HG03045 (cell line): ENCODE measurements around the gene SERPINB1.

ENCODE experiments used
- ATAC-seq: cut with Tn5 transposase; IDR thresholded peaks from one replicate; pipeline ENCODE4 v1.9.1; 2021; ENCODE audit warnings: mild to moderate bottlenecking, moderate library complexity; ENCODE audit not compliant: unreplicated experiment

SERPINB1 gene

DNA sequence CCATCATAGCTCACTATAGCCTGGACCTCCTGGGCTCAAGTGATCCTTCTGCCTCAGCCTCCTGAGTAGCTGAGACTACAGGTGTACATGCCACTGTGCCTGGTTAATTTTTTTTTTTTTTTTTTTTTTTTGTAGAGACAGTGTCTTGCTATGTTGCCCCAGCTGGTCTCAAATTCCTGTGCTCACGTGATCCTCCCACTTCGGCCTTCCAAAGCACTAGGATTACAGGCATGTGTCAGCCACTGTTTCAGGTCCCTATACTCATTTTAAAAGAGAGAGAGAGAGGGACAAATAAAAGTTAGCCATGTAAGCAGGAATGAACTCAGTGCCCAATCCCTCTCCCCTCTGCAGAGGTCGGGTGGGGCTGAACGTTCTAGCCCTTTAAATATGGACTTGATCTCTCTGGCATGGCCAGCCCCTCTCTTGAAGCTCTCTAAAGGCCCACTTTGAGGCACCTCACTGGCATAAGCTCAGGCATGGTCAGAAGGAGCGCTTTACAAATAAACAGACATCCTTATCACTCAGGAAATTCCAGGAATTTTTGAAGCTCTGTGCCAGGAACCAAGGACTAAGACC lies 9.0 kb upstream of the SERPINB1 start:
- no peak for ATAC-seq

GRCh38 chr6:2848851-2849250 lies 7.2 kb upstream of the SERPINB1 start:
- ATAC-seq = no peak

- ATAC-seq = no peak
Measured at GRCh38 chr6:2845880-2846208, 4.2 kb upstream of the SERPINB1 start.

DNA sequence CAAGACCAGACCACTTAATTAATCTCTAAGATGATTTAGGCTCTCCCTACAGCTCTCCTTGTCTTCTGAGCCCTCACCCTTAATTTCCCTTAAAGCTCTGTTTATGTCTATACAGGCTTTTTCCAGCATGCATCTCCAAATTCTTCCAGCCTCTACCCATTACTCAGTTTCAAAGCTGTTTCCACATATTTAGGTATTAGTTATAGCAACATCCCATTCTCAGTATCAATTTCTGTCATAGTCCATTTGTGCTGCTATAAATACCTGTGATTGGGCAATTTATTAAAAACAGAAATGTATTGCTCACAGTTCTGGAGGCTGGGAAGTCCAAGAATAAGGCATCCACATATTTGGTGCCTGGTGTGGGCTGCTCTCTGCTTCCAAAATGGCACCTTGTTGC lies 2.3 kb upstream of the SERPINB1 start:
- no peak for ATAC-seq

DNA sequence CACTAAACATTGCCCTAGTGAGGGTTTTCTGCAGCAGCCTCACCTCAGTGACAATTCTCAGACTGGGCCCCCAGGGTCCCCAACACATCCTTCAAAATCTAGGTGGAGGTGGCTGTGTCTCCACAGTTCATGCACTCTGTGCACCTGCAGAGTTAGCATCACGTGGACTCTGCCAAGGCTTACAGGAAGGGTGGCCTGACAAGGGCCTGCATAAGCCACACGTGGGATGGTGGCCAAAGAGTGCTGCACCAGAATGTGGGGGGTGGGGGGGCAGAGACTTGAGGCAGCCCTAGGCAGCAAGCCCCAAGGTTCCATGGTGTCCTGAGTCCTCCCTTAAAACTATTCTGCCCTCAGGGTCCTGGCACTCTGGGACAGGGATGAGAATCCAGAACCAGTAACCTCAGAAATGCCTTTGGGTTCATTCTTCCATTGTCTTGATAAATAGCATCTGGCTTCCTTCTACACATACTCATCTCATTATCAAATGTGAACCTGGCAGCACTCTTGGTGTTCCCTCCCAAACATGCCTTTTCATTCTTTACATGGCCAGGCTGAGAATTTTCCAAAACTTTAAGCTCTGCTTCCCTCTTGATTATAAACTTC lies 1.6 kb upstream of the SERPINB1 start:
- ATAC-seq = no peak

DNA sequence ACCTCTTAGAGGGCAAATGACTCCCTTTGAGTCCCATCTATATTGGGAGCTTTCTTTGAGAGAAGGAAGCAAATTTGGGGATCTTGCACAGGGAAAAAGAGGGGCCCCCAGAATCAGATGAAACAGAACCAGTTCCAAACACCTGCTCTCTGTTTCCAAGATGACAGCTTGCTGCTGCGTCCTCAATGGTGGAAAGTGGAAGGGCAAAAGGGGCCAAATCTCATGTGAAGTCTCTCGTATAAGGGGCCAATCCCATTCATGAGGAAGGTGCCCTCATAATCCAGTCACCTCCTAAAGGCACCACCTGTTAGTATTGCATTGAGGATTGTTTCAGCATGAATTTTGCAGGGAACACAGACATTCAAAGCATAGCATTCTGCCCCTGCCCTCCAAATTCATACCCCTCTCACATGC lies 483 bp upstream of the SERPINB1 start:
- ATAC-seq = no peak

GRCh38 chr6:2840749-2841061 lies 958 bp downstream of the SERPINB1 start:
- no peak for ATAC-seq

DNA sequence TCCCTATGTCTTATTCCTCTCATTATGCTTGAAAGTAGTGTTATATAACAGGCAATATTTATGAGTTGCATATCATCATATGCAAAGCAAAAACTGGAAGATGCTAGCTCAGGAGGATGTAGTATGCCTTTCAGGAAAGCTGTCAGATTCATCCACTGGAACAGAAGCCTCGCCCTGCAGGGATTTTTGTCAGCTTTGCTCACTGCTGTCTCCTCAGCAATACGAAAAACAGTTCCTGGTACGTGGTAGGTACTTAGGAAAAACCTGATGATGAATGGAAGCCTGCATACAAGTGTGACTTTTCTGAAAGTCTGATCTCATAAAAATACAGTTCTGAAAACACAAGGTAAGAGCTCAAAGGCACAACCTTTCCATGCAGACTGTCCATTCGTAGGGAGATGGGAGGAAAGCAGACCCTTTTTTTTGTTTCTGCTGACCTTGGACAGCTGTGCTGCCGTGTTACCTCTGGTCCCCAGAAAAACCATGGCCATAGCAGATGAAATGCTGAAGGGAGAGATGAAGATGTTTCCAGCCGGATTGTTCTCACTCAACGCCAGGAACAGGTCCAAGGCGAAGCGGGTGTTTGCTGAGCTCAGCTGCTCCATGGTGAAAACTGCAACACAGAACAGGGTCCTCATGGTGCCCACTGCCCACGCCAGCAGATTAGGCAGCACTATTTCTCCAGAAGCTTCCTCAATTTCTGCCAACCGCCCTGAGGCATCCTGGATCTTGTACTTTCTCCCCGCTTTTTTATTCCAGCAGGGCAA lies 1.5 kb downstream of the SERPINB1 start:
- ATAC-seq = no peak

DNA sequence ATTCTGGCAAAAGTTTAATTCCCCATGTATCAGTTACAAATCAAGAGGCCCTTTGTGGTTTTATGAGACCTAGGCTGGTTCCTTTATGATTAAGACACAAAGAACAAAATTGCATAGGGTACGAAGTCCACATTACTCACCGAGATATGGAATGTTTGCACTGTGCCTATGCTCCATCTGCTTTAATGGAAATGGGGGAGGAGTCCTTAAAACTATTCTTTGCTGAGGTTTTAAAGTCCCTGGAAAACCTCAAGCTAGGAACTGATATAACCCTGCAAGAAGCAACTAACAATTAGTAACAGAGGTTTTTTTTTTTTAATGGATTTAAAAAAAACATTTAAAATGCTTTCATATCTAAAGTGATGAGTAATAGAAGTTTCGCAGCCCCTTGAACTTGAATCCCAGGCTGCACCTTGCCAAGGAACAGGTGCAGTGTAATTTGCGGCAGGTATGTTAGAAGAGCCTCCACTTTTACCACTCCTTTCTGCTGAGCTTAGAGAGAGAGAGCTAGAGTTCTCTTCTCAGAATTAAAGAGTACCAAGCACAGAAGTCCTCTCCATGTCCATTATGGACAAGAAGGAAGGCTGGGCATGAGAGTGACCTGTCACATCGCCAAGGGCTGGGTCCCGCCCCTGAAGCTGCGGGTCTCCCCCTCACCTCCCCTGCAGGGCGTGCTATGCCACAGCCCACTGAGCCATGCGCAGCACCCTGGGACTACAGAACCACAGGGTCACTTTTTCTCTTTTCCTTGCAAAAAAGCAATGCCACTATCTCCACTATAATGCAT lies 2.3 kb downstream of the SERPINB1 start:
- no peak for ATAC-seq

GRCh38 chr6:2838251-2838650 lies 3.4 kb downstream of the SERPINB1 start:
- no peak for ATAC-seq

GRCh38 chr6:2834262-2834661 lies 7.4 kb downstream of the SERPINB1 start:
- no peak for ATAC-seq

DNA sequence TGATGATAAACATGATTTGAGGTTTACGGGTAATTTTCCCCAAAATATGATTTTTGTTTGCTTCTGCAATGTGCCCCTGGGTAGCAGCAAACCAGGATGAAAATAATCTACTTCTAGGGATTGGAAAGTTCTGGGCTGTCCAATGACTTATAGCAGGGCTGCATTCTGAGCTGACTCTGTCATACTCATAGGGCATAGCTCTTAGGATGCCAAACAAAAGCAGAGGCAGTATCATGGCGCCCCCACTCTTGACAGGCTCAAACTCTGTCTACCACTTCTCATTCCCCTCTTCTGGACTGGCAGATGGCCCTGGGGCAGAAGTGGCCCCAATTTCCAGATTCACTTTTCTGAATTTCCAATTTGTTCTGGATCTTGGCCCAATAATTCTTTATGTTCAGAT lies 10.3 kb downstream of the SERPINB1 start:
- ATAC-seq = no peak

DNA sequence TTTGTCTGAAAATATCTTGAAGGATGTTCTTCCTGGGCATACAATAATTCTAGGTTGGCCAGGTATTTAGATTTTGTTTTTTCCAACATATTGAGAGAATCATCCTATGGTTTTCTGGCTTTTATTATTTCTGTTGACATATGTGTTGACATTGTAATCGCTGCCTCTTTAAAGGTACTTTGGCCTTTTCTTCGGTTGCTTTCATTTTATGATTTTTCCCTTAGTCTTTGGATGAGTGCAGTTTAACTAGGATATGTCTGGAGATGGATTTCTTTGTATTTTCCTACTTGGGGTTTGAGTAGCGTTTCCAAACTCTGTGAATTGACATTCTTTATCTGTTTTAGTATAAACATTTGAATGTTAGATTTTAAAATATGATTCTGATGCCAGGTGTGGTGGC lies 11.5 kb downstream of the SERPINB1 start:
- no peak for ATAC-seq

DNA sequence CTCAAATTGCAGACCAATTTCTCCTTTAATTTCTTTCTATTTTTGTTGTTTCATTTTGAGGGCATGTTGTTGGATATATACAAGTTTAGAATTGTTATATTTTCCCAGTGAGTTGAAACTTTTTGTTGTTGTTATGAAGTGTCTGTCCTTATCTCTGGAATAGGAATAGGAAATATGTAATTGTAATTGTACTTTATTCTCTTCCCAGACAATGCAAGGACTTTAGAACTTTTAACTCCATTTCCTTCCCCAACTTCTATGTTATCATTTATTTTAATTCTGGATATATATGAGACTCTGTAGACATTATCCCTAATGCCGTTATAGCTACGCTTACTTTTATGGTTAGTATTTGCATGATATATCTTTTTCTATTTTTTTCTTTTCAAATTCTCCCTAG lies 12.4 kb downstream of the SERPINB1 start:
- ATAC-seq = no peak

DNA sequence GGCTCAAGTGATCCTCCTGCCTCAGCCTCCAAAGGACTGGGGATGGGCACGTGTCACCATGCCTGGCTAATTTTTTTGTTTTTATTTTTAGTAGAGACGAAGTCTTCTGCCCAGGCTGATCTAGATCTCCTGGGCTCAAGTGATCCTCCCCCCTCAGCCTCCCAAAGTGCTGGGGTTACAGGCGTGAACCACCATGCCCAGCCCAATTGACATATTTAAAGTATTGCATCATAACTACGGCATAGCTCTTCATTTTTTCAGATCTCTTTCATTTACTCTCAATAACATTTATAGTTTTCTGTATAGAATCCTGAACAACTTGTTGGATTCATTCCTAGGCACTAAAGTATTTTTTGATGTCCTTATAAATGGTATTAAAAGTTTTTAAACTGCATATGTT lies 13.0 kb downstream of the SERPINB1 start:
- ATAC-seq = no peak

- ATAC-seq = no peak
Measured at GRCh38 chr6:2827142-2827541, 14.5 kb downstream of the SERPINB1 start.

- no peak for ATAC-seq
Measured at GRCh38 chr6:2826131-2826530, 15.5 kb downstream of the SERPINB1 start.

DNA sequence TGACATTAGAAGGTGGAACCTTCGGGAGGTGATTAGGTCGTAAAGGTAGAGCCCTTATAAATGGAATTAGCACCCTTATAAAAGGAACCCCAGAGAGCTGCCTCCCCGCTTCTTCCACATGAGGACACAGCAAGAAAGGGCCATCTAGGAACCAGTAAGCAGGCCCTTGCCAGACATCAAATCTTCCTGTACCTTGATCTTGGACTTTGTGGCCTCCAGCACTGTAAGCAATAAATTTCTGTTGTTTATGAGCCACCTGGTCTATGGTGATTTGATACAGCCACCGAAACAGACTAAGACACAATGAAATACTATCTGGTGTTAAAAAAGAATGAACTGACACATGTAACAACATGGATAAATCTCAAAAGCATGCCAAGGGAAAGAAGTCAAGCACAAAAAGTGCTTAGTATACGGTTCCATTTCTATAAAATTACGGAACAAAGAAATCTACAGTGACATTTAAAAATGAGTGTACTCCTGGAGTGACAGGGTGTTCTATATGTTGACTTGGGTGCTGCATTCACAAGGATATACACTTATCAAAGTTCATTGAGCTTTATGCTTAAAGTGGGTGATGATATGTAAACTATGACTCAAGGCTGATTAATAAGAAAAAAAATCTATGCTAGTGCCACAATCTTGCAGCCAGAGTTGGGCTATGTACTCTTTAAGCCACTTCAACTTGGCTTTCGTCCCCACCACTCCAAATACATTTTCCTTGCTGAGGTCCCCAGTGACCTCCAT lies 18.4 kb downstream of the SERPINB1 start:
- ATAC-seq = no peak

GRCh38 chr6:2821554-2821953 lies 20.1 kb downstream of the SERPINB1 start:
- no peak for ATAC-seq

GRCh38 chr6:2820415-2820814 lies 21.2 kb downstream of the SERPINB1 start:
- no peak for ATAC-seq

- ATAC-seq = no peak
Measured at GRCh38 chr6:2819978-2820377, 21.7 kb downstream of the SERPINB1 start.
